ENCODE results near the gene C16orf89. TPM values are rescaled to one million over a fixed set of nuclear protein-coding genes. Genes with fewer than 3 reads are reported as not detected.
A peak's percentile ranks its signal among the peaks of the same experiment; 100 is the strongest.

C16orf89 gene
- total RNA-seq, 1 donor from 2014 or later: 1.0 TPM

- Mint-ChIP-seq H3K9me3 (no peaks in the 10 kb centered on the region), H3K27me3 (ENCODE audit: insufficient read depth, low read depth) (peaks cover 6% of the 10 kb centered on the region), H3K27ac (no peak overlapping the region), H3K36me3 (no peaks in the 10 kb centered on the region), H3K4me1 (no peaks in the 10 kb centered on the region), H3K4me3 (no peak overlapping the region)
- no peak overlapping the region for H3K9ac ChIP-seq
- H3K79me2 ChIP-seq (ENCODE audit: low read depth): no peaks in the 10 kb centered on the region
- no peaks in the 10 kb centered on the region for H3K27me3 ChIP-seq
- DNase-seq (ENCODE audit: low spot score): no peak
- H3F3A ChIP-seq (ENCODE audit: low read depth): peaks cover 5% of the 10 kb centered on the region
- no peaks in the 10 kb centered on the region for H3K9me3 ChIP-seq (ENCODE audit: low read depth)
- no peak overlapping the region for H3K27ac ChIP-seq
- H4K20me1 ChIP-seq (ENCODE audit: low read depth): no peaks in the 10 kb centered on the region
- H2AFZ ChIP-seq (replicated peaks): no peak overlapping the region
- H3K4me2 ChIP-seq: no peak overlapping the region
- H3K4me3 ChIP-seq: no peak overlapping the region
- TF ChIP-seq EZH2phosphoT487 (IDR thresholded peaks at IDR 0.05) (no peak), EZH2 (IDR thresholded peaks at IDR 0.05) (no peak)
- TF ChIP-seq, protein P1, sequence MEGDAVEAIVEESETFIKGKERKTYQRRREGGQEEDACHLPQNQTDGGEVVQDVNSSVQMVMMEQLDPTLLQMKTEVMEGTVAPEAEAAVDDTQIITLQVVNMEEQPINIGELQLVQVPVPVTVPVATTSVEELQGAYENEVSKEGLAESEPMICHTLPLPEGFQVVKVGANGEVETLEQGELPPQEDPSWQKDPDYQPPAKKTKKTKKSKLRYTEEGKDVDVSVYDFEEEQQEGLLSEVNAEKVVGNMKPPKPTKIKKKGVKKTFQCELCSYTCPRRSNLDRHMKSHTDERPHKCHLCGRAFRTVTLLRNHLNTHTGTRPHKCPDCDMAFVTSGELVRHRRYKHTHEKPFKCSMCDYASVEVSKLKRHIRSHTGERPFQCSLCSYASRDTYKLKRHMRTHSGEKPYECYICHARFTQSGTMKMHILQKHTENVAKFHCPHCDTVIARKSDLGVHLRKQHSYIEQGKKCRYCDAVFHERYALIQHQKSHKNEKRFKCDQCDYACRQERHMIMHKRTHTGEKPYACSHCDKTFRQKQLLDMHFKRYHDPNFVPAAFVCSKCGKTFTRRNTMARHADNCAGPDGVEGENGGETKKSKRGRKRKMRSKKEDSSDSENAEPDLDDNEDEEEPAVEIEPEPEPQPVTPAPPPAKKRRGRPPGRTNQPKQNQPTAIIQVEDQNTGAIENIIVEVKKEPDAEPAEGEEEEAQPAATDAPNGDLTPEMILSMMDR (IDR thresholded peaks at IDR 0.05): no peak
- H3K36me3 ChIP-seq: no peaks in the 10 kb centered on the region
- peaks cover 3% of the 10 kb centered on the region for H3K4me1 ChIP-seq
Observed at GRCh38 chr16:5064915-5065314, 841 bp downstream of the C16orf89 start.

GRCh38 chr16:5062790-5063765 lies 2.7 kb downstream of the C16orf89 start:
- Histone ChIP-seq H3K4me2 (no peak overlapping the region), H3K27me3 (no peaks in the 10 kb centered on the region), H3K9ac (no peak overlapping the region), H2AFZ (replicated peaks) (no peak overlapping the region), H3K79me2 (ENCODE audit: low read depth) (no peaks in the 10 kb centered on the region), H3K4me1 (peaks cover 18% of the 10 kb centered on the region), H3K27ac (no peak overlapping the region), H3F3A (ENCODE audit: low read depth) (peaks cover 22% of the 10 kb centered on the region), H3K9me3 (ENCODE audit: low read depth) (no peaks in the 10 kb centered on the region), H4K20me1 (ENCODE audit: low read depth) (no peaks in the 10 kb centered on the region), H3K36me3 (no peaks in the 10 kb centered on the region), H3K4me3 (no peak overlapping the region)
- Mint-ChIP-seq H3K27ac (no peak overlapping the region), H3K27me3 (ENCODE audit: insufficient read depth, low read depth) (peaks cover 6% of the 10 kb centered on the region), H3K9me3 (no peaks in the 10 kb centered on the region), H3K36me3 (no peaks in the 10 kb centered on the region), H3K4me3 (no peak overlapping the region), H3K4me1 (peaks cover 4% of the 10 kb centered on the region)
- no peak for TF ChIP-seq EZH2phosphoT487 (IDR thresholded peaks at IDR 0.05)
- TF ChIP-seq, protein P1 (IDR thresholded peaks at IDR 0.05): no peak
- TF ChIP-seq EZH2 (IDR thresholded peaks at IDR 0.05): no peak
- peak; percentile 10 for DNase-seq (ENCODE audit: low spot score)

DNA sequence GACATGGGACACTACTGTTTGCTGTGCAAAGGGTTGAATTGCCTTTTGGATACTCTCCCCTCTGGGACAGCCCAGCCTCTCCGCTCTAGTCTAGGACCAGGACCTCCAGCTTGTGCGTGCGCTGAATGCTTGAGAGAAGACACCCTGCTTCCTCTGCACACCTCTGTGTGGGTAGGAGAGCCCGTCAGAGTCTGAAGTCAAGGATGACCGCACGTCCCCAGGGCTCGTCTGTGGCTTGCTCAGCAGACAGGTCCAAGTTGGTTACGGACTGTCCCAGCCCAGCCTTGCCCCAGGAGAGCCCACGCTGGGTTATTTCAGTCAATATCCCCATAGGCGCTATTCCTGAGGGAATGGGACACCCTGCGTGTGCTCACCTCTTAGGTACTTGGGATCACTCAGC lies 3.7 kb downstream of the C16orf89 start:
- Histone ChIP-seq H3K4me3 (no peak overlapping the region), H3K9me3 (ENCODE audit: low read depth) (no peaks in the 10 kb centered on the region), H3K27me3 (no peaks in the 10 kb centered on the region), H3K36me3 (no peaks in the 10 kb centered on the region), H2AFZ (replicated peaks) (no peak overlapping the region), H3K27ac (no peak overlapping the region), H3K9ac (no peak overlapping the region), H3K4me1 (peaks cover 18% of the 10 kb centered on the region), H3K4me2 (no peak overlapping the region), H4K20me1 (ENCODE audit: low read depth) (no peaks in the 10 kb centered on the region), H3F3A (ENCODE audit: low read depth) (peaks cover 27% of the 10 kb centered on the region), H3K79me2 (ENCODE audit: low read depth) (no peaks in the 10 kb centered on the region)
- no peak overlapping the region for H3K4me3 Mint-ChIP-seq
- H3K27me3 Mint-ChIP-seq (ENCODE audit: insufficient read depth, low read depth): peaks cover 8% of the 10 kb centered on the region
- TF ChIP-seq EZH2 (IDR thresholded peaks at IDR 0.05) (no peak), EZH2phosphoT487 (IDR thresholded peaks at IDR 0.05) (no peak)
- TF ChIP-seq, protein P1 (IDR thresholded peaks at IDR 0.05): no peak
- H3K9me3 Mint-ChIP-seq: no peaks in the 10 kb centered on the region
- peaks cover 4% of the 10 kb centered on the region for H3K4me1 Mint-ChIP-seq
- no peak overlapping the region for H3K27ac Mint-ChIP-seq
- no peaks in the 10 kb centered on the region for H3K36me3 Mint-ChIP-seq
- no peak for DNase-seq (ENCODE audit: low spot score)

Data from neural progenitor cell (in vitro differentiated cells).